NCI-H2029 treated with DMSO at 0.1 percent for 48 hours (cell line): ENCODE measurements around the gene POTEB2.
"Not testable (repeated sequence)": the region's sequence is repeated elsewhere in the genome, so short reads cannot be mapped to it uniquely, and the experiment has no call there.

Experiments
- DNase-seq: peaks from one replicate; lab custom pipeline; 2025; lab: John Stamatoyannopoulos, UW

POTEB2 gene

GRCh38 chr15:20866214-20866613 is at the start of gene POTEB2:
TSS of gene POTEB2 (minus strand) at chr15:20866314. CDS start at chr15:20866281, 33 bp downstream.
- DNase-seq = not testable (repeated sequence)

DNA sequence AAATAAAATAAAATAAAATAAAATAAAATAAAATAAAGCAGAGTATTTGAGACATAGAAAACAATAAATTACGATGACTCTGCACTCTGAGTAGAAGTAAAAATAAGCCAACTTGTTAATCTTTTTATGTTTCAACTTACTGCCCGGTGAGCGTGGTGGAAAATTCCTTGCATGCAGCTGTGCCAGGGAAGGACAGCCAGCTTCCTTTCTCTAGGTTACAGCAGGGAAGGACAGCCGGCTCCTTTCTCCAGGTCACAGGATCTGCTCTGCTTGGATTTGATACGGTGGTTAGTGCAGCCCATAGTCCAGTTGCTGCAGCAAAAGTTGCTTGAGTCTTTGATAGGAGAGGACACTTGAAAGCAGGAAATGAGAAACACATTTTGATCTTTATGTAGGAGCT is 13.8 kb upstream of the POTEB2 start:
- not testable (repeated sequence) for DNase-seq

DNA sequence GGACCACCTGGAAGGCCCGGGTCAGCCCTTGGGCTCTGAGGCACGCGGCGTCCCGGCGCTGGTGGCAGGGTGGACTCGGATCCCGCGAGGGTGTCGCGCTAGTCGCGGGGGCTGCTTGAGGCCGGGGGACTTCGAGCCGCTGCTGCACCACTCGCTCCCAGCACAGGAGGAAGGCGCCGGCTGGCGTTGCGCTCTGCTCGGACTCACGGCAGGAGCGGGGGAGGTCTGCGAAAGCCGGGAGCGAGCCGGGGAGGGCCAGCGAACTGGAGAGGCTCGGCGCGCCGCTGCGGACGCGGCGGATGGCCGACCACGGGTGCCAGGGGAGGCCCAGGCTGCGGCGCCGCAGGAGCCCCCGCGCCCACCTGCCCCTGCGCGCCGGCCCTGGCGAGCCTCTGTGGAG is 12.3 kb upstream of the POTEB2 start:
- DNase-seq = not testable (repeated sequence)

- not testable (repeated sequence) for DNase-seq
Measured at GRCh38 chr15:20877819-20878218, 11.7 kb upstream of the POTEB2 start.
